Measurements from ENCODE around the gene TECR. TPM values are rescaled to one million over a fixed set of nuclear protein-coding genes. Genes with fewer than 3 reads are reported as not detected.
"Not testable (repeated sequence)": the region's sequence is repeated elsewhere in the genome, so short reads cannot be mapped to it uniquely, and the experiment has no call there.

Gene TECR
- total RNA-seq, 1 donor from 2014 or later = 186 TPM

GRCh38 chr19:14561249-14561648, 31.9 kb downstream of the TECR start:
- Mint-ChIP-seq H3K4me3 (ENCODE audit: low read depth) (no peak overlapping the region), H3K36me3 (ENCODE audit: insufficient read depth) (peaks cover 3% of the 10 kb centered on the region), H3K4me1 (ENCODE audit: low read depth) (peaks cover 3% of the 10 kb centered on the region), H3K27ac (no peak overlapping the region), H3K27me3 (no peaks in the 10 kb centered on the region), H3K9me3 (ENCODE audit: low read depth) (no peaks in the 10 kb centered on the region)
- DNase-seq (ENCODE audit: low spot score, unreplicated experiment) = no peak
- TF ChIP-seq CTCF (IDR thresholded peaks at IDR 0.05; ENCODE audit: unreplicated experiment) = no peak

- Mint-ChIP-seq H3K4me1 (ENCODE audit: low read depth) (no peaks in the 10 kb centered on the region), H3K27me3 (no peaks in the 10 kb centered on the region), H3K36me3 (ENCODE audit: insufficient read depth) (peaks cover 3% of the 10 kb centered on the region), H3K27ac (no peak overlapping the region), H3K4me3 (ENCODE audit: low read depth) (no peak overlapping the region), H3K9me3 (ENCODE audit: low read depth) (no peaks in the 10 kb centered on the region)
- no peak for DNase-seq (ENCODE audit: low spot score, unreplicated experiment)
- TF ChIP-seq CTCF (IDR thresholded peaks at IDR 0.05; ENCODE audit: unreplicated experiment) = no peak
Measured at GRCh38 chr19:14561847-14562351, 32.5 kb downstream of the TECR start.

- peaks cover 4% of the 10 kb centered on the region for H3K36me3 Mint-ChIP-seq (ENCODE audit: insufficient read depth)
- no peak overlapping the region for H3K27ac Mint-ChIP-seq
- no peaks in the 10 kb centered on the region for H3K4me1 Mint-ChIP-seq (ENCODE audit: low read depth)
- DNase-seq (ENCODE audit: low spot score, unreplicated experiment) = no peak
- no peaks in the 10 kb centered on the region for H3K27me3 Mint-ChIP-seq
- no peak for TF ChIP-seq CTCF (IDR thresholded peaks at IDR 0.05; ENCODE audit: unreplicated experiment)
- H3K4me3 Mint-ChIP-seq (ENCODE audit: low read depth) = no peak overlapping the region
- H3K9me3 Mint-ChIP-seq (ENCODE audit: low read depth) = no peaks in the 10 kb centered on the region
Measured at GRCh38 chr19:14562660-14563589, 33.5 kb downstream of the TECR start.

- no peak for DNase-seq (ENCODE audit: low spot score, unreplicated experiment)
- no peaks in the 10 kb centered on the region for H3K27me3 Mint-ChIP-seq
- no peak overlapping the region for H3K4me3 Mint-ChIP-seq (ENCODE audit: low read depth)
- TF ChIP-seq CTCF (IDR thresholded peaks at IDR 0.05; ENCODE audit: unreplicated experiment) = no peak
- H3K27ac Mint-ChIP-seq = no peak overlapping the region
- no peaks in the 10 kb centered on the region for H3K9me3 Mint-ChIP-seq (ENCODE audit: low read depth)
- peaks cover 6% of the 10 kb centered on the region for H3K36me3 Mint-ChIP-seq (ENCODE audit: insufficient read depth)
- no peaks in the 10 kb centered on the region for H3K4me1 Mint-ChIP-seq (ENCODE audit: low read depth)
Measured at GRCh38 chr19:14563590-14563926, 34.2 kb downstream of the TECR start.

- Mint-ChIP-seq H3K27me3 (no peaks in the 10 kb centered on the region), H3K4me3 (ENCODE audit: low read depth) (no peak overlapping the region), H3K4me1 (ENCODE audit: low read depth) (no peaks in the 10 kb centered on the region), H3K9me3 (ENCODE audit: low read depth) (no peaks in the 10 kb centered on the region), H3K27ac (no peak overlapping the region), H3K36me3 (ENCODE audit: insufficient read depth) (peaks cover 7% of the 10 kb centered on the region)
- no peak for DNase-seq (ENCODE audit: low spot score, unreplicated experiment)
- no peak for TF ChIP-seq CTCF (IDR thresholded peaks at IDR 0.05; ENCODE audit: unreplicated experiment)
Measured at GRCh38 chr19:14563989-14564651, 34.7 kb downstream of the TECR start.

- not testable (repeated sequence) for H3K27ac Mint-ChIP-seq; H3K4me1 Mint-ChIP-seq (ENCODE audit: low read depth); DNase-seq (ENCODE audit: low spot score, unreplicated experiment); H3K9me3 Mint-ChIP-seq (ENCODE audit: low read depth); H3K36me3 Mint-ChIP-seq (ENCODE audit: insufficient read depth); H3K27me3 Mint-ChIP-seq; H3K4me3 Mint-ChIP-seq (ENCODE audit: low read depth)
Measured at GRCh38 chr19:14564652-14565297, 35.4 kb downstream of the TECR start.
